Measurements from ENCODE around the gene EXOSC1.

DNA sequence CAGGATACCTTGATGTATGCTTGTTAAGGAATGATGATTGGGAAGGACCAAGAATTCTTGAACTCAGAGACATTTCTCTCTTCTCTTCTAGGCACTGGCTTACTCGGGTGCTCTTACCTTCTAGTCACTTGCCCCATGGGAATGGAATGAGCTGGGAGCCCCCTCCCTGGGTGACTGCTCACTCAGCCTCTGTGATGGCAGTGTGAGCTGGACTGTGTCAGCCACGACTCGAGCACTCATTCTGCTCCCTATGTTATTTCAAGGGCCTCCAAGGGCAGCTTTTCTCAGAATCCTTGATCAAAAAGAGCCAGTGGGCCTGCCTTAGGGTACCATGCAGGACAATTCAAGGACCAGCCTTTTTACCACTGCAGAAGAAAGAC, 10.9 kb upstream of the EXOSC1 start:
- TF ChIP-seq, protein P1, sequence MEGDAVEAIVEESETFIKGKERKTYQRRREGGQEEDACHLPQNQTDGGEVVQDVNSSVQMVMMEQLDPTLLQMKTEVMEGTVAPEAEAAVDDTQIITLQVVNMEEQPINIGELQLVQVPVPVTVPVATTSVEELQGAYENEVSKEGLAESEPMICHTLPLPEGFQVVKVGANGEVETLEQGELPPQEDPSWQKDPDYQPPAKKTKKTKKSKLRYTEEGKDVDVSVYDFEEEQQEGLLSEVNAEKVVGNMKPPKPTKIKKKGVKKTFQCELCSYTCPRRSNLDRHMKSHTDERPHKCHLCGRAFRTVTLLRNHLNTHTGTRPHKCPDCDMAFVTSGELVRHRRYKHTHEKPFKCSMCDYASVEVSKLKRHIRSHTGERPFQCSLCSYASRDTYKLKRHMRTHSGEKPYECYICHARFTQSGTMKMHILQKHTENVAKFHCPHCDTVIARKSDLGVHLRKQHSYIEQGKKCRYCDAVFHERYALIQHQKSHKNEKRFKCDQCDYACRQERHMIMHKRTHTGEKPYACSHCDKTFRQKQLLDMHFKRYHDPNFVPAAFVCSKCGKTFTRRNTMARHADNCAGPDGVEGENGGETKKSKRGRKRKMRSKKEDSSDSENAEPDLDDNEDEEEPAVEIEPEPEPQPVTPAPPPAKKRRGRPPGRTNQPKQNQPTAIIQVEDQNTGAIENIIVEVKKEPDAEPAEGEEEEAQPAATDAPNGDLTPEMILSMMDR (IDR thresholded peaks at IDR 0.05) = no peak
- no peak for TF ChIP-seq POLR2AphosphoS5 (IDR thresholded peaks at IDR 0.05)
- no peak for TF ChIP-seq POLR2A (IDR thresholded peaks at IDR 0.05)

Measured in prostate gland (tissue), 2 donors.